Vagina (tissue), 2 donors: ENCODE measurements around the gene FOXP4. TPM values are rescaled to one million over a fixed set of nuclear protein-coding genes. Genes with fewer than 3 reads are reported as not detected.

Experiments used
- DNase-seq, 2 donors: peaks; one replicate each; pipeline ENCODE4 v3.0.0-alpha.2; 2017; ENCODE audit errors: extremely low spot score in 2 of 2
- H3K27ac ChIP-seq: fragments of 200-600 bp; sonication (generic); one replicate; pipeline ENCODE4 v1.5.1; 2019
- H3K27me3 ChIP-seq: fragments of 200-600 bp; sonication (generic); one replicate; pipeline ENCODE4 v1.5.1; 2019
- H3K36me3 ChIP-seq, 2 donors: fragments of 200-600 bp; sonication (generic); one replicate each; pipeline ENCODE4 v1.5.1; 2017 to 2019
- H3K4me1 ChIP-seq: fragments of 200-600 bp; sonication (generic); one replicate; pipeline ENCODE4 v1.5.1; 2019
- H3K4me3 ChIP-seq, 2 donors: fragments of 200-600 bp; sonication (generic); 1 replicate in 1 of 2; 2 replicates in 1 of 2; pipeline ENCODE4 v1.5.1; 2016 to 2019
- H3K9me3 ChIP-seq: fragments of 200-600 bp; sonication (generic); one replicate; pipeline ENCODE4 v1.5.1; 2019
- POLR2A ChIP-seq, 2 donors: fragments of 450-650 bp; IDR thresholded peaks; one replicate each; pipeline ENCODE4 v1.6.1; 2017; ENCODE audit warnings: antibody characterized with exemption in 2 of 2, mild to moderate bottlenecking in 2 of 2, moderate library complexity in 2 of 2
- POLR2AphosphoS5 ChIP-seq, 2 donors: sonication (generic); formaldehyde crosslinking; IDR thresholded peaks; one replicate each; pipeline ENCODE4 v1.9.0; 2017; ENCODE audit warnings: antibody characterized with exemption in 2 of 2, mild to moderate bottlenecking in 2 of 2, low read depth in 1 of 2; ENCODE audit not compliant: insufficient read depth in 1 of 2
- intact Hi-C: fragments of 100-400 bp; cut with DNase I; formaldehyde crosslinking; loops from one replicate; pipeline ENCODE4 v1.15.1; 2023
- total RNA-seq: library from RNA; depleted of rRNA; stranded (reverse); fragments of >200 nt; gene quantifications from one replicate; pipeline ENCODE4 v1.2.3, GENCODE V29; 2016
- TF ChIP-seq, protein P1 (sequence below), 3 experiments: fragments of 450-650 bp in 2 of 3; fragments of 200-600 bp in 1 of 3; sonication (generic) in 1 of 3; IDR thresholded peaks; one replicate each; pipeline ENCODE4 v1.5.1; 2017 to 2019; ENCODE audit warnings: antibody characterized with exemption in 3 of 3, mild to moderate bottlenecking in 2 of 3, moderate library complexity in 2 of 3

Gene FOXP4
- total RNA-seq, 1 donor from 2014 or later = 7.4 TPM

DNA sequence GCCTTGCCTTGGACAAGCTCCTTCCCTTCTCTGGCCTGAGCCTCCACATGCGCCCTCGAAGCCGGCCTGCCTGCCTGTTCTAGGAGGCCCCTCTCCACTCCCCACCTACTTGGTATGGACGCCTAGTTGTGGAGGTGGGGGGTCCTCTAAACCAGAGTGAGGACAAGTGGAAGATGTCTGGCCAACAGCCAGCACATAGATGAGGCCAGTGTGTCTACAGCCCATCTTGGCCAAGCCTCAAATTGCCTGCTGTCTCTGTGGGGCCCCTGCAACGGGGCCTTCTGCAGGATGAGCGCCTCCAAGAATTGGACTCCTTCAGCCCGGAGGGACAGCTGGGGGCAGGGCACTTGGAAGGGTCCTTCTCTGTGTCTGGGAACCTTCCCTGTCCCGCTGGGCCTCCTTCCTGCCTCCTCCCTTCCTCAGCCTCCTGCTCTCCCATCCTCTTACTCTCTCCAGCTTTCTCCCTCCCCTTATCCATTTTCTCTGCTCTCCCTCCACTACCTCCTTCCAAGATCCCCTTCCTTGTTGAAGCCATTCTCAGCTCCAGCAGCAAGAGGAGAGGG, 93.7 kb downstream of the FOXP4 start:
- Histone ChIP-seq H3K27me3 (no peaks in the 10 kb centered on the region), H3K9me3 (no peaks in the 10 kb centered on the region), H3K27ac (no peak overlapping the region), H3K4me3 (no peak overlapping the region), H3K4me1 (peaks cover 41% of the 10 kb centered on the region), H3K36me3 (no peaks in the 10 kb centered on the region)
- TF ChIP-seq POLR2A (IDR thresholded peaks at IDR 0.05) (no peak), POLR2AphosphoS5 (IDR thresholded peaks at IDR 0.05; ENCODE audit: insufficient read depth in 1 of 2, low read depth in 1 of 2) (no peak)
- TF ChIP-seq, protein P1, sequence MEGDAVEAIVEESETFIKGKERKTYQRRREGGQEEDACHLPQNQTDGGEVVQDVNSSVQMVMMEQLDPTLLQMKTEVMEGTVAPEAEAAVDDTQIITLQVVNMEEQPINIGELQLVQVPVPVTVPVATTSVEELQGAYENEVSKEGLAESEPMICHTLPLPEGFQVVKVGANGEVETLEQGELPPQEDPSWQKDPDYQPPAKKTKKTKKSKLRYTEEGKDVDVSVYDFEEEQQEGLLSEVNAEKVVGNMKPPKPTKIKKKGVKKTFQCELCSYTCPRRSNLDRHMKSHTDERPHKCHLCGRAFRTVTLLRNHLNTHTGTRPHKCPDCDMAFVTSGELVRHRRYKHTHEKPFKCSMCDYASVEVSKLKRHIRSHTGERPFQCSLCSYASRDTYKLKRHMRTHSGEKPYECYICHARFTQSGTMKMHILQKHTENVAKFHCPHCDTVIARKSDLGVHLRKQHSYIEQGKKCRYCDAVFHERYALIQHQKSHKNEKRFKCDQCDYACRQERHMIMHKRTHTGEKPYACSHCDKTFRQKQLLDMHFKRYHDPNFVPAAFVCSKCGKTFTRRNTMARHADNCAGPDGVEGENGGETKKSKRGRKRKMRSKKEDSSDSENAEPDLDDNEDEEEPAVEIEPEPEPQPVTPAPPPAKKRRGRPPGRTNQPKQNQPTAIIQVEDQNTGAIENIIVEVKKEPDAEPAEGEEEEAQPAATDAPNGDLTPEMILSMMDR (IDR thresholded peaks at IDR 0.05) = no peak
- DNase-seq = no peak
- intact Hi-C loops = no loop called here

DNA sequence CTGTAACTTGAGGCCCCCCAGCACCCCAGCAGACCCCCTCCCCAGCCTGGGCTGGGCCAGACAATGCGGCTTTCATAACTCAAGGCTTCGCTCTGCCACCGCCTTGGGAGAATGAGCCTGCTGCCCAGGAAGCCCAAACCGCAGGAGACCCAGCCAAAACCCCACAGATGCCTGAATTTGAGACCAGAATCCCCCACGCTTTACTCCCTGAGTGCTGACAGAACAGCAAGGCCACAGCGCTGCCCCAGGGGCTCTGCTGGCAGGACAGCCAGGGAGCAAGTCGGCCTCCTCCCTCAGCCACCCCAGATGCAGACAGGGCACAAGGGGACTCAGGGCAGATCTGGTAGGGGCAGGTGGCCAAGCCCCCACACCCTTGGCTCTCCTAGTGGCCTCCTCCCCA, 94.2 kb downstream of the FOXP4 start:
- Histone ChIP-seq H3K9me3 (no peaks in the 10 kb centered on the region), H3K27ac (no peak overlapping the region), H3K4me3 (no peak overlapping the region), H3K27me3 (no peaks in the 10 kb centered on the region), H3K4me1 (peaks cover 41% of the 10 kb centered on the region), H3K36me3 (no peaks in the 10 kb centered on the region)
- TF ChIP-seq, protein P1 (IDR thresholded peaks at IDR 0.05) = no peak
- intact Hi-C loops = no loop called here
- no peak for DNase-seq

DNA sequence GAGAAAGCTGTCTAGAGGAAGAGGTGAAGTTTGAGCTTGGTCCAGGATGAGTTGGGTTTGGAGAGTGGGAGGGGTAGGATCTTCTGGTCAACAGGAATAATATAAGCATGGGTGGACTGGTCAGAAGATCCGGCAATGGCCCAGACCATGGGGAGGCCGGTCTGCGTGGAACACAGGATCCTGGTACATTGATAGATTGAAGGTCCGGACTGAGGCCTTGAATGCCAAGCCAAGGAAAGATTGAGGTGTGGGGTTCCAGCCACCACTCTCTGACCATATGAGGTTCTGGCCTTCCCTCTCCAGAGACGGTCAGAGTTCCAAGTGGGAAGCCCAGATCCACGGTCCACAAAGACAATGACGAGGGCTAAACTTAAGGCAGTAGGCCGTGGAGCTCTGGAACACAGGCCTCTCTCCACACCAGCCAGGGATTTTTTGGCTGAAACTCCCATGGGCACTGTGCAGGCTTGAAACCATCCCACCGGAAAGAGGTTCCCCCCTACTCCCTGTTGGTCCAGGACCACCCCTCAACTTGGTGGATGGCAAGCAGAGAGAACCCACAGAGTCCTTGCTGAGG, 95.3 kb downstream of the FOXP4 start:
- TF ChIP-seq POLR2A (IDR thresholded peaks at IDR 0.05) (no peak), POLR2AphosphoS5 (IDR thresholded peaks at IDR 0.05; ENCODE audit: insufficient read depth in 1 of 2, low read depth in 1 of 2) (no peak)
- TF ChIP-seq, protein P1 (IDR thresholded peaks at IDR 0.05) = no peak
- intact Hi-C loops = no loop called here
- no peaks in the 10 kb centered on the region for H3K27me3 ChIP-seq

DNA sequence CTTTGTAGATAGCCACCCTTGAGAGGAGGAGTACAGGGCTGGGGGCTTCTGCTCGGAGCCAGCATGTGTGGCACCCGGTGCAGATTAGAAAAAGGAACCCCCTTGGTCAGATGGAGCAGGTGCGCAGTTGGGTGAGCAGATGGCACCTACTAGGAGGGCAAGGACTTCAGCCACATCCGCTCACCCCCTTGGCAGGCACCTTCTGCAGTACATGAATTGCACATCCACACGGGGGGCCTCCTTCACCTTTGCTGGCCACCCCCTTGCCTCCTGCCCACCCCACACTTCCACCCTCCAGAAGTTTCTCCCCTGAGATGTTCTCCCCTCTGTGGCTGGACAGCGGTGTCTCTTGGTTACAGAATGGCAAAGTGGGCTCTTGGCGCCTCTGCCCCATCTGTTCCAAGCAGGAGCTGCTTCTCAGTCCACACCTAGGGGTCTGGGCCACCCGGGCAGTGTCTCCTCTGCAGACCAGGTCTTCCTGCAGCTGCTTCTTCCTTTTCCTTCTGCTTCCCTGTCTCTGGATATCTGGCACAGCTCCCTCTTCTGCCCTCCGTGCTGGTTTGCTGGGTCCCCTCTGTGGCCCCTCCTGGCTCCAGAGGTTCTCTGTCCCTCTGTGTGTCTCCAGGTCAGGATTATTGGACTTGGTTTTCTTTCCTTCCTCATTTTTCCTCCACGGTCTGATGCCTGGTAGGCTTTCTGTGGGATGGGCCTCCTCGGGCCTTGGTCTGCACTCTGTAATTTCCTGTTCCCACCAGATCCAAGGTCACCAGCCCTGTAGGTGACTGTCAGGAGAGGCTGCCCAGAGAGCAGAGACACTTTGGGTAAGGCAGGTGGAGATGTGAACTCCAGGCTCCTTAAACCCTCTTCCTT, 96.1 kb downstream of the FOXP4 start:
- H3K36me3 ChIP-seq = no peaks in the 10 kb centered on the region
- peaks cover 25% of the 10 kb centered on the region for H3K4me1 ChIP-seq
- H3K4me3 ChIP-seq = no peak overlapping the region
- TF ChIP-seq, protein P1 (IDR thresholded peaks at IDR 0.05) = no peak
- TF ChIP-seq POLR2AphosphoS5 (IDR thresholded peaks at IDR 0.05; ENCODE audit: insufficient read depth in 1 of 2, low read depth in 1 of 2) (no peak), POLR2A (IDR thresholded peaks at IDR 0.05) (no peak)
- H3K9me3 ChIP-seq = no peaks in the 10 kb centered on the region
- H3K27ac ChIP-seq = no peak overlapping the region
- H3K27me3 ChIP-seq = no peaks in the 10 kb centered on the region
- intact Hi-C loops = no loop called here
- DNase-seq = no peak

More for the DNA sequence above, 95.3 kb downstream of the FOXP4 start:
- no peak overlapping the region for H3K4me3 ChIP-seq
- no peaks in the 10 kb centered on the region for H3K9me3 ChIP-seq
- no peaks in the 10 kb centered on the region for H3K36me3 ChIP-seq
- DNase-seq = no peak
- H3K4me1 ChIP-seq = peaks cover 31% of the 10 kb centered on the region
- H3K27ac ChIP-seq = no peak overlapping the region
